Lower leg skin (tissue), 3 donors: ENCODE measurements around the gene LTBP2.

Source experiments
- POLR2A ChIP-seq, 2 donors: fragments of 450-650 bp; IDR thresholded peaks; one replicate each; pipeline ENCODE4 v1.6.1; 2016 to 2017; ENCODE audit warnings: antibody characterized with exemption in 2 of 2, mild to moderate bottlenecking in 1 of 2, moderate library complexity in 1 of 2
- TF ChIP-seq, protein P1 (sequence below), 3 donors: fragments of 450-650 bp; IDR thresholded peaks; one replicate each; pipeline ENCODE4 v1.5.1; 2016; ENCODE audit warnings: antibody characterized with exemption in 3 of 3, mild to moderate bottlenecking in 3 of 3, moderate library complexity in 2 of 3

DNA sequence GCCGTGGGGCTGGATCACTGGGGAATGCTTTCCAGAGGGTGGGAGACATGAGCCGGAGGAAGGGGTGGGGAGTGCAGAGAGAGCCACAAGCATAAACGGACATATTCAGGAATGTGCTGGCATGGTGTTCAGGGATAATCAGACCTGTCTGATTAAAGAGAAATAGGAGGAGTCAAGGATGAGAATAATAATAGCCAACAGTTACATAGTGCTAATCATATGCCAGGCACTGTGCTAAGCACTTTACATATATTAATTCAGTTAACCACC is 43.7 kb downstream of the LTBP2 start:
- TF ChIP-seq POLR2A (IDR thresholded peaks at IDR 0.05): no peak
- TF ChIP-seq, protein P1, sequence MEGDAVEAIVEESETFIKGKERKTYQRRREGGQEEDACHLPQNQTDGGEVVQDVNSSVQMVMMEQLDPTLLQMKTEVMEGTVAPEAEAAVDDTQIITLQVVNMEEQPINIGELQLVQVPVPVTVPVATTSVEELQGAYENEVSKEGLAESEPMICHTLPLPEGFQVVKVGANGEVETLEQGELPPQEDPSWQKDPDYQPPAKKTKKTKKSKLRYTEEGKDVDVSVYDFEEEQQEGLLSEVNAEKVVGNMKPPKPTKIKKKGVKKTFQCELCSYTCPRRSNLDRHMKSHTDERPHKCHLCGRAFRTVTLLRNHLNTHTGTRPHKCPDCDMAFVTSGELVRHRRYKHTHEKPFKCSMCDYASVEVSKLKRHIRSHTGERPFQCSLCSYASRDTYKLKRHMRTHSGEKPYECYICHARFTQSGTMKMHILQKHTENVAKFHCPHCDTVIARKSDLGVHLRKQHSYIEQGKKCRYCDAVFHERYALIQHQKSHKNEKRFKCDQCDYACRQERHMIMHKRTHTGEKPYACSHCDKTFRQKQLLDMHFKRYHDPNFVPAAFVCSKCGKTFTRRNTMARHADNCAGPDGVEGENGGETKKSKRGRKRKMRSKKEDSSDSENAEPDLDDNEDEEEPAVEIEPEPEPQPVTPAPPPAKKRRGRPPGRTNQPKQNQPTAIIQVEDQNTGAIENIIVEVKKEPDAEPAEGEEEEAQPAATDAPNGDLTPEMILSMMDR (IDR thresholded peaks at IDR 0.05): no peak
